ENCODE data around the gene SEPTIN7. TPM values are rescaled to one million over a fixed set of nuclear protein-coding genes. Genes with fewer than 3 reads are reported as not detected.

Gene SEPTIN7
- 21.4 and 78.7 TPM in 2 replicates for total RNA-seq (2011; cell fraction: chromatin; rRNA removed; ENCODE audit: low replicate concordance)
- total RNA-seq (2011; cell fraction: nucleolus; rRNA removed): 12.5 and 17.6 TPM in 2 replicates
- total RNA-seq (2011; cell fraction: nucleoplasm; rRNA removed): 33.8 and 59.1 TPM in 2 replicates
- total RNA-seq (2014; rRNA removed): 94.9 and 106 TPM in 2 replicates
- 175 and 205 TPM in 2 replicates for total RNA-seq (2014; rRNA removed; fragmentation: Illumina TruSeq; extraction: Trizol)
- 148 and 162 TPM in 2 replicates for total RNA-seq (2015; rRNA removed; fragmentation: Illumina TruSeq; extraction: Trizol)
- 89.6 and 95.0 TPM in 2 replicates for total RNA-seq (2021)
- 143 and 197 TPM in 2 replicates for polyA plus RNA-seq (2011; rRNA removed)
- polyA plus RNA-seq (2011; cell fraction: cytosol; rRNA removed): 26.9 and 53.8 TPM in 2 replicates
- 18.2 and 37.1 TPM in 2 replicates for polyA plus RNA-seq (2011; cell fraction: nucleus; rRNA removed)
- 123 and 134 TPM in 2 replicates for polyA plus RNA-seq (2012)
- 131 and 163 TPM in 2 replicates for polyA plus RNA-seq (2014; fragmentation: Illumina TruSeq; extraction: Trizol)
- 100 to 1,000 TPM; 267 to 268 TPM for polyA plus RNA-seq (2014; fragmentation: Nextera tagmentation; extraction: Ambion mirVana)
- polyA plus RNA-seq (2014; rRNA removed): 124 and 127 TPM in 2 replicates
- polyA minus RNA-seq (2011; rRNA and poly(A)+ RNA removed): 129 and 141 TPM in 2 replicates
- 30.9 and 62.1 TPM in 2 replicates for polyA minus RNA-seq (2011; cell fraction: cytosol; rRNA and poly(A)+ RNA removed)
- polyA minus RNA-seq (2011; cell fraction: nucleus; rRNA and poly(A)+ RNA removed): 28.7 and 46.4 TPM in 2 replicates
- percentile 84 among the genes with signal in this experiment for Bru-seq, nascent RNA
- BruChase-seq, experiment 1, labeled RNA remaining after a 2-hour chase: percentile 86 among the genes with signal in this experiment
- percentile 83 among the genes with signal in this experiment for BruChase-seq, experiment 2, labeled RNA remaining after a 6-hour chase
- long read RNA-seq, experiment 1, full-length matches to known transcripts: 214 of 311 reads
- long read RNA-seq, experiment 1, partial matches to known transcripts: 37 of 311 reads
- long read RNA-seq, experiment 1, other reads (novel, unspliced or antisense): 60 of 311 reads
- long read RNA-seq, experiment 2, full-length matches to known transcripts: 9 of 65 reads
- long read RNA-seq, experiment 2, partial matches to known transcripts: 10 of 65 reads
- long read RNA-seq, experiment 2, other reads (novel, unspliced or antisense): 46 of 65 reads
- long read RNA-seq, experiment 3, full-length matches to known transcripts: 33 of 103 reads
- long read RNA-seq, experiment 3, partial matches to known transcripts: 55 of 103 reads
- long read RNA-seq, experiment 3, other reads (novel, unspliced or antisense): 15 of 103 reads

DNA sequence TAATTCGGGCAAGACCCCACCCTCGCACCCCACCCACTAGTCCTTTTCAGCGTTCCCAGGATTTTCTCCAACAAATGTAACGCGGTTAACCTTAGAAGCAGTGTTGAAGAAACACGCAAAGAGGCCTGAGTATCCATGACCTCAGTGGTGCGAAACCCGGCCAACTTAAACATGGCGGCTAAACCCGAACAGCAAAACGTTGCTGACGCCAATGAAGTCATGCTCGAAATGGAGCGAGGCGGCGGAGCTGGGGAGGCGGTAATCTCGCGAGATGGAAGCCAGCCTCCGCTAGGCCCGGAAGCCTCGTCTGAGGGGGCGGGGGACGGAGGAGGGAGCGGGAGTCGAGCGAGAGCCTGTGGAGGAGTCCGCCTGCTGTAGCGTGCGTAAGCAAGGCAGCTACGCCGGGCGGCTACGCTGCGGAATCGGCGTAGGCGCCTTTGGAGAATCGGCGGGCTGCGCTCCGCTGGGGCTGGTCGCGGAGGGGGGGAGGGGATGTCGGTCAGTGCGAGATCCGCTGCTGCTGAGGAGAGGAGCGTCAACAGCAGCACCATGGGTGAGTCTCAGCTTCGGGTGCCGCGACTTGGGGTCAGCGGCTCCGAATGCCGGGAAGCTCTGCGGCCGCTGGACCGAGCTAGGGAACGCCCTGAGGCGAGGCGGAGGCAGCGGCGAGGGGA lies at the start of gene SEPTIN7:
Gene SEPTIN7 (plus strand): TSS at position 340 of the 674 bp plus-strand sequence. CDS start 153 bp downstream, at position 493.
- in situ Hi-C loops (cut with MboI) (no loop called here), intact Hi-C loops (cut with micrococcal nuclease) (loop anchor here (1.0 kb wide), 2 partner anchors 92 to 106 kb away; no protein-coding TSS in a partner anchor)
- H3K27ac ChIP-seq (ENCODE audit: extremely low read depth, low read depth, low read length): peak within 1 kb of the TSS; percentile 97
- H4K20me1 ChIP-seq (replicated peaks; ENCODE audit: control insufficient read depth, insufficient read depth, low read length): peaks cover 6% of the 10 kb centered on the region
- POLR2A ChIA-PET: interaction anchor here (0.6 to 3.3 kb wide), 27 partner anchors 9 to 593 kb away, joined by 3 to 22 read pairs (median 4); partner anchors contain the start of genes ANLN and HERPUD2
- ATAC-seq: peak; percentile 93
- no peaks in the 10 kb centered on the region for H3K9me3 ChIP-seq (replicated peaks; ENCODE audit: control insufficient read depth, insufficient read depth, low read depth, low read length)
- H3K4me3 ChIP-seq: peak within 1 kb of the TSS; percentile 93
- peak within 1 kb of the TSS; percentile 95 for H3K4me2 ChIP-seq (ENCODE audit: insufficient read depth, low read length)
- BruUV-seq (replicated peaks): no TSS peak
- peaks cover 62% of the 10 kb centered on the region for H3K79me2 ChIP-seq (ENCODE audit: control insufficient read depth, insufficient read depth, low read length)
- no peaks in the 10 kb centered on the region for H3K36me3 ChIP-seq (ENCODE audit: control insufficient read depth, insufficient read depth, low read length)
- H3K27me3 ChIP-seq (ENCODE audit: control insufficient read depth in 2 of 2, insufficient read depth in 2 of 2, low read length in 2 of 2): no peaks in the 10 kb centered on the region
- WGBS (ENCODE audit: insufficient coverage, low coverage, missing lambda C conversion rate): under 1% methylated on average over 39 of the region's 62 CpGs
- FAIRE-seq: peak; percentile 88
- H3K4me1 ChIP-seq (replicated peaks in 1 of 2; ENCODE audit: control insufficient read depth in 2 of 2, insufficient read depth in 2 of 2, low read length in 2 of 2): peaks cover 3 to 12% of the 10 kb centered on the region in 2 experiments; a peak in 3 of 5 replicates
- peak within 1 kb of the TSS; percentile 97 for H2AFZ ChIP-seq (ENCODE audit: low read depth, low read length)
- DNase-seq (ENCODE audit: extremely low read depth in 1 of 4, low spot score in 3 of 4): peak; percentile 94 to 98 (median 95)
- CTCF ChIA-PET (ENCODE audit: low intra/inter-chr PET ratio): interaction anchor here (0.8 to 1.1 kb wide), 2 partner anchors 91 to 106 kb away, joined by 3 to 5 read pairs; no protein-coding TSS in a partner anchor
- no peaks in the 10 kb centered on the region for H3K9me1 ChIP-seq (ENCODE audit: control insufficient read depth, insufficient read depth, low read length)
- H3K9ac ChIP-seq (ENCODE audit: insufficient read depth in 1 of 2, low read depth in 2 of 2, low read length in 2 of 2): peak within 1 kb of the TSS; percentile 93 to 98
- TF ChIP-seq HNRNPH1 (optimal IDR thresholded peaks at IDR 0.05; ENCODE audit: low read depth, low read length) (peak; percentile 98), ZNF239 (CRISPR knock-in tag; IDR thresholded peaks at IDR 0.05) (no peak), RBM17 (IDR thresholded peaks at IDR 0.05; ENCODE audit: borderline replicate concordance, low read depth, low read length) (no peak), ILF3 (IDR thresholded peaks at IDR 0.05; ENCODE audit: borderline replicate concordance) (no peak), MYNN (IDR thresholded peaks at IDR 0.05) (no peak), MYNN (CRISPR knock-in tag; IDR thresholded peaks at IDR 0.05) (no peak), HSF4 (CRISPR knock-in tag; IDR thresholded peaks at IDR 0.05; ENCODE audit: borderline replicate concordance) (no peak), MBD2 (IDR thresholded peaks at IDR 0.05; ENCODE audit: borderline replicate concordance, low read depth) (peak; percentile 28; the same call in 1 of the 2 replicates), CHD4 (IDR thresholded peaks at IDR 0.05; ENCODE audit: insufficient read depth, insufficient replicate concordance, low read depth, low read length, poor library complexity, severe bottlenecking) (no peak), ETV1 (tag; conservative IDR thresholded peaks at IDR 0.05; ENCODE audit: low read depth) (peak; percentile 94), SRSF3 (IDR thresholded peaks at IDR 0.05; ENCODE audit: insufficient read depth, low read length) (no peak)
- TF ChIP-seq, protein P1, sequence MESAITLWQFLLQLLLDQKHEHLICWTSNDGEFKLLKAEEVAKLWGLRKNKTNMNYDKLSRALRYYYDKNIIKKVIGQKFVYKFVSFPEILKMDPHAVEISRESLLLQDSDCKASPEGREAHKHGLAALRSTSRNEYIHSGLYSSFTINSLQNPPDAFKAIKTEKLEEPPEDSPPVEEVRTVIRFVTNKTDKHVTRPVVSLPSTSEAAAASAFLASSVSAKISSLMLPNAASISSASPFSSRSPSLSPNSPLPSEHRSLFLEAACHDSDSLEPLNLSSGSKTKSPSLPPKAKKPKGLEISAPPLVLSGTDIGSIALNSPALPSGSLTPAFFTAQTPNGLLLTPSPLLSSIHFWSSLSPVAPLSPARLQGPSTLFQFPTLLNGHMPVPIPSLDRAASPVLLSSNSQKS (CRISPR knock-in tag; IDR thresholded peaks at IDR 0.05): no peak

Measured in K562 (cell line).